ENCODE data around the gene KLHDC4. TPM values are rescaled to one million over a fixed set of nuclear protein-coding genes. Genes with fewer than 3 reads are reported as not detected.

KLHDC4 gene
- total and polyA plus RNA-seq, 2 experiments from 2014 or later, result 12.8 to 15.6 TPM

GRCh38 chr16:87806261-87806640, 40.5 kb upstream of the KLHDC4 start:
- Histone ChIP-seq H3K4me2 (peak overlapping the region; percentile 67), H4K20me1 (ENCODE audit: insufficient read depth, poor library complexity, severe bottlenecking) (no peaks in the 10 kb centered on the region)

GRCh38 chr16:87803385-87803784, 37.6 kb upstream of the KLHDC4 start:
- Histone ChIP-seq H3K4me3 (no peak overlapping the region), H4K20me1 (ENCODE audit: insufficient read depth, poor library complexity, severe bottlenecking) (no peaks in the 10 kb centered on the region), H3K4me1 (ENCODE audit: insufficient read depth) (peaks cover 15% of the 10 kb centered on the region), H3K27me3 (no peaks in the 10 kb centered on the region), H2AFZ (no peak overlapping the region), H3K36me3 (replicated peaks; ENCODE audit: insufficient read depth, low read depth) (no peaks in the 10 kb centered on the region), H3K27ac (no peak overlapping the region), H3K9me3 (ENCODE audit: low read depth) (no peaks in the 10 kb centered on the region), H3K4me2 (no peak overlapping the region), H3K79me2 (no peaks in the 10 kb centered on the region), H3K9me2 (replicated peaks; ENCODE audit: insufficient read depth) (no peaks in the 10 kb centered on the region)
- TF ChIP-seq EZH2 (IDR thresholded peaks at IDR 0.05; ENCODE audit: borderline replicate concordance) (no peak), EZH2phosphoT487 (IDR thresholded peaks at IDR 0.05; ENCODE audit: low read depth, severe bottlenecking, unreplicated experiment) (no peak)
- TF ChIP-seq, protein P1, sequence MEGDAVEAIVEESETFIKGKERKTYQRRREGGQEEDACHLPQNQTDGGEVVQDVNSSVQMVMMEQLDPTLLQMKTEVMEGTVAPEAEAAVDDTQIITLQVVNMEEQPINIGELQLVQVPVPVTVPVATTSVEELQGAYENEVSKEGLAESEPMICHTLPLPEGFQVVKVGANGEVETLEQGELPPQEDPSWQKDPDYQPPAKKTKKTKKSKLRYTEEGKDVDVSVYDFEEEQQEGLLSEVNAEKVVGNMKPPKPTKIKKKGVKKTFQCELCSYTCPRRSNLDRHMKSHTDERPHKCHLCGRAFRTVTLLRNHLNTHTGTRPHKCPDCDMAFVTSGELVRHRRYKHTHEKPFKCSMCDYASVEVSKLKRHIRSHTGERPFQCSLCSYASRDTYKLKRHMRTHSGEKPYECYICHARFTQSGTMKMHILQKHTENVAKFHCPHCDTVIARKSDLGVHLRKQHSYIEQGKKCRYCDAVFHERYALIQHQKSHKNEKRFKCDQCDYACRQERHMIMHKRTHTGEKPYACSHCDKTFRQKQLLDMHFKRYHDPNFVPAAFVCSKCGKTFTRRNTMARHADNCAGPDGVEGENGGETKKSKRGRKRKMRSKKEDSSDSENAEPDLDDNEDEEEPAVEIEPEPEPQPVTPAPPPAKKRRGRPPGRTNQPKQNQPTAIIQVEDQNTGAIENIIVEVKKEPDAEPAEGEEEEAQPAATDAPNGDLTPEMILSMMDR (IDR thresholded peaks at IDR 0.05; ENCODE audit: poor library complexity), result no peak
- DNase-seq (ENCODE audit: low spot score), result no peak
- 92% methylated on average over 5 of the region's 5 CpGs for WGBS (ENCODE audit: low lambda C conversion rate, missing lambda C conversion rate)

More at GRCh38 chr16:87806261-87806640, 40.5 kb upstream of the KLHDC4 start:
- Histone ChIP-seq H3K4me3 (no peak overlapping the region), H3K9me3 (ENCODE audit: low read depth) (no peaks in the 10 kb centered on the region), H3K9me2 (replicated peaks; ENCODE audit: insufficient read depth) (no peaks in the 10 kb centered on the region), H3K79me2 (no peaks in the 10 kb centered on the region), H3K27ac (peak overlapping the region; percentile 83), H3K27me3 (no peaks in the 10 kb centered on the region), H3K4me1 (ENCODE audit: insufficient read depth) (peaks cover 15% of the 10 kb centered on the region), H2AFZ (peak overlapping the region; percentile 29), H3K36me3 (replicated peaks; ENCODE audit: insufficient read depth, low read depth) (no peaks in the 10 kb centered on the region)
- TF ChIP-seq, protein P1 (IDR thresholded peaks at IDR 0.05; ENCODE audit: poor library complexity), result no peak
- TF ChIP-seq EZH2 (IDR thresholded peaks at IDR 0.05; ENCODE audit: borderline replicate concordance), result no peak
- TF ChIP-seq EZH2phosphoT487 (IDR thresholded peaks at IDR 0.05; ENCODE audit: low read depth, severe bottlenecking, unreplicated experiment), result no peak
- no peak for DNase-seq (ENCODE audit: low spot score)
- 55% methylated on average over 16 of the region's 16 CpGs for WGBS (ENCODE audit: low lambda C conversion rate, missing lambda C conversion rate)

DNA sequence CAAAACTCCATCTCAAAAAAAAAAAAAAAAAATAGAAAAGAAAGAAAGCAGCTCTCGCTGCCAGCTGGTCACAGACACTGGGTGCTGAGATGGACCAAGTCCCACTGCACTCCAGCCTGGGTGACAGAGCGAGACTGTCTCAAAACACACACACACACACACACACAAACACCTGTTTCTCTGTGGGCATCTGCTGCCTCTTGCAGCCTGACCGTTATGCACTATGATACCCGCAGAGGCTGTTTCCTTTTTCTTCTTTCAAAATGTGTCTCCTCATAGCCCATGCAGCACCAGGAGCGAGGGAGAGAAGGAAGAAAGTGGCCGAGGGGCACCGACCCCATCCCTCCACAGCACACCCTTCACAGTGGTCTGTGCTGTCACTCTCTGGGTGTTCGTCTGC, 36.9 kb upstream of the KLHDC4 start:
- no peaks in the 10 kb centered on the region for H3K36me3 ChIP-seq (replicated peaks; ENCODE audit: insufficient read depth, low read depth)

More for the DNA sequence above, 36.9 kb upstream of the KLHDC4 start:
- H3K9me3 ChIP-seq (ENCODE audit: low read depth), result no peaks in the 10 kb centered on the region
- no peaks in the 10 kb centered on the region for H4K20me1 ChIP-seq (ENCODE audit: insufficient read depth, poor library complexity, severe bottlenecking)
- no peak for TF ChIP-seq EZH2 (IDR thresholded peaks at IDR 0.05; ENCODE audit: borderline replicate concordance)
- TF ChIP-seq EZH2phosphoT487 (IDR thresholded peaks at IDR 0.05; ENCODE audit: low read depth, severe bottlenecking, unreplicated experiment), result no peak
- TF ChIP-seq, protein P1 (IDR thresholded peaks at IDR 0.05; ENCODE audit: poor library complexity), result no peak
- no peaks in the 10 kb centered on the region for H3K79me2 ChIP-seq
- no peaks in the 10 kb centered on the region for H3K9me2 ChIP-seq (replicated peaks; ENCODE audit: insufficient read depth)
- H2AFZ ChIP-seq, result no peak overlapping the region
- DNase-seq (ENCODE audit: low spot score), result no peak
- WGBS (ENCODE audit: low lambda C conversion rate, missing lambda C conversion rate), result 93% methylated on average over 8 of the region's 8 CpGs
- H3K4me2 ChIP-seq, result no peak overlapping the region
- no peaks in the 10 kb centered on the region for H3K27me3 ChIP-seq
- peaks cover 15% of the 10 kb centered on the region for H3K4me1 ChIP-seq (ENCODE audit: insufficient read depth)
- H3K27ac ChIP-seq, result no peak overlapping the region
- H3K4me3 ChIP-seq, result no peak overlapping the region

Data from hepatocyte (in vitro differentiated cells).